Endometrium (tissue), 2 donors: Measurements from ENCODE around the gene LPIN2.
A peak's percentile ranks its signal among the peaks of the same experiment; 100 is the strongest.
"Not testable (repeated sequence)": the region's sequence is repeated elsewhere in the genome, so short reads cannot be mapped to it uniquely, and the experiment has no call there.

ENCODE experiments used
- FAIRE-seq: peaks from 2 replicates; lab custom pipeline; 2012; peaks lifted over from hg19 to GRCh38; lab: Jason Lieb, UNC
- donor health status: control.
- donor health status: control.

Gene LPIN2

DNA sequence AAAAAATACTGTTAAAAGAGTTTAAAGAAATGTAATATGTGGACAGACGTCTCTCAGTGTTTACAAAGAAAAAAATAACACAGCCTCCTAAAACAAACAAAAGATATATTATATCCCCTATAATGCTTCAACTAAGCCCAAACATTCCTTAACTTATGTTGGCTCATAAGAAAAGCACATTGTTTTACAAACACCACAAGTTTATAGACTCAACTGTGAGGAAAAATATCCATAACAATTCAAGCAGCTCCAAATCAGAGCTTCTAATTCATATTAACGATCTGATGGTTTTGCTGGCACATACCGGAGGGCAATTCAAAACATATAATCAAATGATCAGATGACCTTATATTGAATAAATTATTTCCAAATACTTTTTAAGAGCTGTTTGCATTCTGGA is 5.5 kb downstream of the LPIN2 start:
- FAIRE-seq: no peak

DNA sequence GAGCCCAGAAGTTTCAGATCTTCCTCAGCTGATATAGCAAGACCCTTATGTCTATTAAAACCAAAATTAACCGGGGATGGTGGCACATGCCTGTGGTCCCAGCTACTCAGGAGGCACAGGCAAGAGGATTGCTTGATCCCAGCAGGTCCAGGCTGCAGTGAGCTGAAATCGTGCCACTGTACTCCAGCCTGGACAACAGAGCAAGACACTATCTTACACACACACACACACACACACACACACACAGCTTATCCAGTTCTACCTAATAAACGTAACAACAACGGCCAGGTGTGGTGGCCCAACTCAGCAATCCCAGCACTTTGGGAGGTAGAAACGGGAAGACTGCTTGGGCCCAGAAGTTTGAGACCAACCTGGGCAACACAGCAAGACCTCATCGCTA is 7.5 kb downstream of the LPIN2 start:
- FAIRE-seq: no peak

DNA sequence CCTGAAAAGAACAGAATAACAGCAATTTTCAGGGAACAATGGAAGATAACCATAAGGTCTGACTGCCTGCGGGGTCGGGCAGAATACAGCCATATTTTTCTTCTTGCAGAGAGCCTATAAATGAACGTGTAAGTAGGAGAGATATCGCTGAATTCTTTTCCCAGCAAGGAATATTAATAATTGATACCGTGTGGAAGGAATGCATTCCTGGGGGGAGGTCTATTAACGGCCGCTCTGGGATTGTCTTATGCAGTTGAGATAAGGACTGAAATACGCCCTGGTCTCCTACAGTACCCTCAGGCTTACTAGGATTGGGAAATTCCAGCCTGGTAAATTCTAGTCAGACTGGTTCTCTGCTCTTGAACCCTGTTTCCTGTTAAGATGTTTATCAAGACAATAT is 9.2 kb downstream of the LPIN2 start:
- FAIRE-seq: not testable (repeated sequence)

DNA sequence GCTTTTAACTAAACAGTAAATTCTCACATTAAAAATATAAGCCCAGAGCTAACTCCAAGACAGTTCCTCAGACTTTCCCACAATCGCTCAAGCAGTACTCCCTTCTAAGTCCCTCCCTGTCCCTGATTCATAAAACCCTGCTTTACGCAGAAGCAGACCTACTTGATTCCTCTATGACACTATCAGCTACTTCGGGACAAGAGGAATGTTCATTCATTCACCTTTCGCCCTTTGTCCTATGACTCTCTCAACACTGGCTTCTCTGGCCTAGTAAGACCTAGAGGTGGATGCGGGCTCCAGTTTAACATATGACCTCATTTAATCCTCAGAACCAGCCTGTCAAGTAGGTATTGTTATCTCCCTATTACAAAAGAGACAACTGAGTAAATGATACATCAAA is 10.2 kb downstream of the LPIN2 start:
- no peak for FAIRE-seq

DNA sequence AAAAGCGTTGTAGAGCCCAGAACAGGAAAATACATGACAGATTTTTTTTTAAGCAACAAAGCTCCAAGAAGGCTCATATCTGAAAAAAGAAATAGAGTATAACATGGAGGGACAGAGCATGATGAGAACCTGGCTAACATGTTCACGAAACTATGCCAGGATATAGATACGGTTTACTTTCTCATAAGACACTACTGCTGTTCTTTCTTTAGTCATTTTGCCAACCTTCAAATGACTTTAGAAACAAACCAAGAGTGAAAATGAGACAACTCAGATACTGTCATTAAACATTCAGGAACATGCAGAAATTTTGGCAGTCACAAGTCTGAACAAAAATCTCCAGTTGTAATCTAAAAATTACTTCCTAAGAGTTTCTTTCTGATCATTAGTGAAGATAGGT is 14.3 kb downstream of the LPIN2 start:
- no peak for FAIRE-seq

DNA sequence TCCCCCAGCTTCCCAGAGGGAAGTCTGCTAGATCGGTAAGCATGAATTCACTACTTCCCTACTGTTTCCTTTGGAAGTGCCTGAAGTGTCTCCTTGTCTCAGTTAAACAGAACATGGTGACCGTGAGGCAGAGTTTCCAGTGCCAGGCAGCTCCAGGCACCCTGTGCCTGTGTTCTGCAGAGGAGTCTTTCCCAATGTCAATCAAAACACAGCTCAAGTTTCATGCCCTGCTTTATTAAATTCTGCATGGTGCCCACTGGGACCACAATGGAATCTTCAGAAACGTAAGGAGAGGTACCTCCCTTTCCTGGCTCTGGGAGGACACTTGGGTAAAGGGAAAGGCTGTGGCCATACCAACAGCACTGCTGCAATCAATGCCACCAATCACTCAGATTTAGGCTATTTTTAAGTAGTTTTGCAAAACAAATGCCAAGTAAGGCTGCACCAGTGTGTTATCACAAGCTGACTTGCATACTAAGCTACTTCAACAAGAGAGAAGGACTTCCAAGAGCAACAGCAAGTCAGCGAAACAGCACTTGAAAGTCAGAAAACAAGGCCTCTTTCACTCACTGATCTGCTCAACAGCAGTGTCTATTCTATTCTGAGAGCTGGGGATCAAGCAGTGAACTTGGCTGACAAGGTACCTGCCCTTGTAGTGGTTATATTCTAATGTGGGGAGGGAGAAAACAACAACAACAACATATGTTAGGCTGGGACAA is 14.9 kb downstream of the LPIN2 start:
- no peak for FAIRE-seq

DNA sequence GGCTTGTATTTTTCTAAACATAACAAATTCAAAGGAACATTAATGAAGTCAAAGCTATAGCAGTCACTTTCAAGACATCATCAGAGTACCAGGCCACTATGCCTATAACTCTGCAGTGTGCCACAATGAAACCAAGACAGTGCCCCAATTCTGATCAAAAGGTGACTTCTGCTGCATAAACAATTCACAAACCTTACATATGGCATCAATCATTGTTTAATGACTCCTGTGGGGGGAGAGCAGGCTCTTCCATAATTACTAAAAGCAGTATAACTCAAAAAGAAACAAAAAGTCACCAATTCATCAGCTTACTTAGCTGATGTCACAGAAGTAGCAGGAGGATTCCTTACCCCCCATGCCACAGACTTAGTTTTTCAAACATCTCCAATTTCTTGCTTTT is 15.5 kb downstream of the LPIN2 start:
- FAIRE-seq: no peak

DNA sequence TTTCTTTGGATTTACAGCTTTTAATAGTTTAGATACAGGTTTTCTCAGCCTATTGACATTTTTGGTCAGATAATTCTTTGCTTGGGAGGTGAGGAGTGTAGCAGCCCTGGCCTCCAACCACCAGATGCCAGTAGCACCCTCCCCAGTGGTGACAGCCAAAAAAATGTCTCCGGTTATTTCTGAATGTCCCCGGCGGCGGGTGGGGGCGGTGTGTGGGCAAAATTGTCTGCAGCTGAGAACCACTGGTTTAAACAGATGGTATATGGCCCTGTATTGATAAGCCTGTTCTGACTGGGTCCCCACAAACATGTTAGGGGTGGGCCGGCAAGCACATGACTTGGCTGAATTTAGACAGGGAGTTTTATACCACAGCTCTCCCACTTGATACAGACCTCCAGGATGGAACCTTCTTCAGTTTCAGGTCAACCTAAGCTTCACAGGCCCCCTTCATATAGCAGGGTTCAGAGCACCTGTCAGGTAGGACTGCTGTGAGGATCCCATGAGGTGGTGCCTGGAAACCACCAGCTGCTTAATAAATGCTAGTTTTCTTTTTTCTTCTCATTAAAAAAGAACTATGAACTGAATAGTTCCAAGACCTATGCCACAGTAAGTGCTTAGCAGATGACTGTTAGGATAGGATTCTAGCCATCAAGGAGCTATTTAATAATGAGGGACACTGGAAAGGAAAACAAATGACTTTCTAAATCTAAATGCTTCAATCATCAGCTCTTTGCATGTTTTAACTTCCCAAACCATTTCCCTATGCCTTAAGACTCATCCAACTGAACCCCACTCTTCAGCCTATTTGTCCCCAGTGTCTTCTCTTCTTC is 18.1 kb downstream of the LPIN2 start:
- FAIRE-seq: no peak

DNA sequence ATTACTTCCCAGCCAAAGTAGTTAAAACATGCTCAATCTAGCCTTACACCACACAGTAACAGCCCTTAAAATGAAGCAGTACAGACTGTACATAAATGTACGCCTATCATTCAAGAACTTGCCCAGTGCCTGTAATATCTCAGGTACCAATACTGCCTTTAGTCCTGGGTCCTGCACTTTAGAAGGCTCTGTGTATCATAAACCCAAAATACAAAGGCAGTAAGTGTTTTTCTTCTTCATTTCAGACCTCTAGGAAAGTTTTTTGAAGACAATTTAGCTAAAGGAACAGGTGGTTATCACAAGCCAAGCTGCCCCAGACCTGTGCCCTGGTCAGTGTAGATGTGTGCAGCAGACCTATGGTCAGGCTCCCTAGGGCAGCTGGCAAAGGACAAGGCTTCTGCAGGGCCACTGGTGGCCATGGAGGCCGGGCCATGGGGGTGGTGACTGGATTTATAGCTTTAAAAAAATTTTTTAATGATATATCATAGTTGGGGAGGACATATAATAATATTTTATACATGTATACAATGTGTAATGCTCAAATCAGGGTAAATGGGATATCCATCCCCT is 18.8 kb downstream of the LPIN2 start:
- FAIRE-seq: no peak

DNA sequence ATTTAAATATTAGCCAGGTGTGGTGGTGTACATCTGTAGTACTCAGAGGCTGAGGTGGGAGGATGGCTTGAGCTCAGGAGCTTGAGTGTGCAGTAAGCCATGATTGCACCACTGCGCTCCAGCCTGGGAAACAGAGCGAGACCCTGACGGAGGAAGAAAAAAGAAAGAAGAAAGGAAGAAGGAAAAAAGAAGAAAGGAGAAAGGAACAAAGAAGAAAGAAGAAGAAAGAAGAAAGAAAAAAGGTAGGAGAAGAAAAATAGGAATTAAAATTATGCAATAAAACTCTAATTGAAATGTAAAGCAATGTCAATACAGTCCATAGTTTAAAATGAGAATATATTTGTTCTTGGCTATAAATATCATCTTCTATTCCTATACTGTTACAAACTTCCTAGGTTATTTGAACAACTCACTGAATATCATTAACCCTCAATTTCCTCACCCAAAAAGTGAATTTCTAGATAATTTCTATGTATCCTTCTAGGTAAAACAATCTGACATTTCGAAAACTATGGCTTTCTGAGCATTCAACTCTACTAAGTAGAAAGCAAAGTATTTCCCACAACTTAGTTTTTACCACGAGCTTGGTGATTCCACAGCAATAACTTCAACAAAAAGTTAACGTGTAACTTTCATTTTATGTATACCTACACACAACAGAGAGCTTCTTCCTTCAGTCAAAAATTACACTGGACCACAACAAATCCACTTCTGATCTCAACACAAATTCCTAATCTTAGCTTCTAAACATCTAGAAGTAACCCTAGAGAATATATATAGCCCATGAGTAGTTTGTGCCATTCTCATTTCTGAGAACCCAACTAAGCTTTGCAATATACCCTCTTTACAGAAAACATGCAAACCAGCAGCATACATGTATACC is 19.7 kb downstream of the LPIN2 start:
- no peak for FAIRE-seq

DNA sequence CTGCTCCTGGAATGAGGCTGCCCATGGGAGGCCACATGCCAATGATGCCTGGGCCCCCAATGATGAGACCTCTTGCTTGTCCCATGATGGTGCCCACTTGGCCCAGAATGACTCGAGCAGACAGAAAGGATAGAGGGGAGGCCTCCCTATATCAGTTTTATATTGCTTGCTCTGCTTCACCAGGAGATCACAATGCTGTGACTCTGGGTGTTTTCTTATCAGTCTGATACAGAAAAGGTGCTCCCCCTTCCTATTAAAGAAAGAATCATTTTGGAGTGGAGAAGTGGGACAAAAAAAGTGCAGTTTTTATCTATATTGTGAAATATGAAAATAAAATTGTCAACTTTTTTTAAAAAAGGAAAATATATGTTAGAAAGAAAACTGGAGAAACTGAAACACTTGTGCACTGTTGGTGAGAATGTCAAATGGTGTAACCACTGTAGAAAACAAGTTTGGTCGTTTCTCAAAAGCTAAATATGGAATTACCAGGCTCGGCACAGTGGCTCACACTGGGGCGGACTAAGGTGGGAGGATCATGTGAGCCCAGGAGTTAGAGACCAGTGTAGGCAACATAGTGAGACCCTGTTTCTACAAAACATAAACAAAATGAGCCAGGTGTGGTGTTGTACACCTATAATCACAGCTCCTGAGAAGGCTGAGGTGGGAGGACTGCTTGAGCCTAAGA is 21.8 kb downstream of the LPIN2 start:
- no peak for FAIRE-seq

DNA sequence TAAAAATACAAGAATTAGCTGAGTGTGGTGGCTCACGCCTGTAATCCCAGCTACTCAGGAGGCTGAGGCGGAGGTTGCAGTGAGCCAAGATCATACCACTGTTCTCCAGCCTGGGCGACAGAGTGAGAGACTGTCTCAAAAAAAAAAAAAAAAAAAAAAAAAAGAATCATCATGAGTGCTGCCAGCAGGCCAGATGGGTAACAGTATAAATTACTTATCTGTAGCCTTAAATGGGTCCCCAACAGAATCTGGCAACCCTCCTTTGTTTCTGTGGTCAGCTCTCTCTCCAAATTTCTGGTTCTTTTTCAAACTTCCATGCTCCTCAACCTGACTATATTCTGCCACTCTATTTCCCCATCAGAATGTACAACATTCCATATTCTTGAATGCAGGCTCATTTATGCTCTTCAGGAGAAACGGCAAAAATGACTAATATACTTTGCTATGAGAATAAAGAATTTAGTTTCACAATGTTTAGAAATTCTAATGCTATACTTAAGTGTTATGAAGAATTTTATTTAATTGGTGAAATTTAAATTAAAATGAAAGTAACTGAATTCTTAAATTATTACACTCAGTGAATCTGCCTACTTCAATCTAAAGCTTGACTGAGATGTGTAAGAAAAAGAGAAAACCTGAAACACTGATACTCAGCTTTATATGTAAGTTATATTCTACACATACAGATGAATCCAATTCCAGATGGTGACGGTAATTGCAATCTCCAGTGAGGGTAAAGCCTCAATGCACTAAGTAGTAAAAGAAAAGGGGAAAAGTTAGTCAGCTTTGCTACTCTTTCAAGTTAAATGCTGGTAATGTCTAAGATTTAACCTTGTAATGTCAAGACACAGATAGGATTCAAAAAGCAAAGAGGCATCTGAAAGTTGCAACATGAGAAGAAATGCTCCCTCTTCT is 24.8 kb downstream of the LPIN2 start:
- FAIRE-seq: no peak

DNA sequence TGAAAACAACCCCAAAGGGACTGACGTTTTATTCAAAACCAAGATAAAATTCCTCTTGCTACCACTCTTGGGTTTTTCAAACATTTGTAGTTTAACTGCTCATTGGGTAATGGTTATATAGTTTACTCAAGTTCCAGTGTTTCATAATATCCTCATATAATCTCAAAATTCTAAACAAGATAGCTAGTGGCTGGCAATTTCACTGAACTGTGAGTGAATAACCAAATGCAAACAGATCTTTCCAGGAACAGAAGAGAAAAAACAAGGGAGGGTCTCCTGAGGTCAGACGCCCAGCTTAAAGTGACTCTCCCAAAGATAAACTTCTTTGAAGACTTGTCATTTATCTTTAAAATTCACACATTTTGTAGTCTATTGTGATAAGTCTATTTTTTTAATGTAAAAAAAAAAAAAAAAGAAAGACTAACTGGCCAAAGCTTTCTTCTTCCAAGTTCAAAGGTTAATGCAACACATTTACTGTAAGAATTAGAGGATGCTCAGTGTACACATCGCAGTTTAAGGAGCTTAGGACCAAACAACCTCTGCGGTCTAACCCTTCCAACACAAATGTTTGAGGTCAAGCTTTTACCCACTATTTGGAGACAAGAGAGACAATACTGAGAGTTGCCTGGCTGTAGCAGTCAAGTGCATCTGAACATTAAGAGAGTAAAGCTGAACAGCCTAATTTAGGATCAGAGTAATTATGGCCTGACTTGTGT is 26.6 kb downstream of the LPIN2 start:
- no peak for FAIRE-seq

DNA sequence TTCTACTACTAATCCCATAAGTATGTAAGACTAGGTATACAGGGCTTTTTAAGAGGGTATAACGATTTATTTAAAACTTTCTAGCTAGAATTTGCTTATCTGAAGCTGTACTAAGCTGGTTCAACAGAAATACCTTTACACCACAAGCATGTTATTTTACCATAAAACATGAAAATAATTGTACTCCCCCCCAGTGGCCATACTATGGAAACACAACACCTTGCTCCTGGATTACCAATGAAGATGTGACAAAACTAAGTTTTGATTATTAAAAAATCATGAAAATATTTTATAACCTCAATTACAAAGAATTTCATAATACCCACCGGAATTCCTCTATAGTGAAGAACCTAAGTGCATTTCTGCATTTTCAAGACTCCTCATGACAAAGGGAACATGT is 27.3 kb downstream of the LPIN2 start:
- FAIRE-seq: no peak

DNA sequence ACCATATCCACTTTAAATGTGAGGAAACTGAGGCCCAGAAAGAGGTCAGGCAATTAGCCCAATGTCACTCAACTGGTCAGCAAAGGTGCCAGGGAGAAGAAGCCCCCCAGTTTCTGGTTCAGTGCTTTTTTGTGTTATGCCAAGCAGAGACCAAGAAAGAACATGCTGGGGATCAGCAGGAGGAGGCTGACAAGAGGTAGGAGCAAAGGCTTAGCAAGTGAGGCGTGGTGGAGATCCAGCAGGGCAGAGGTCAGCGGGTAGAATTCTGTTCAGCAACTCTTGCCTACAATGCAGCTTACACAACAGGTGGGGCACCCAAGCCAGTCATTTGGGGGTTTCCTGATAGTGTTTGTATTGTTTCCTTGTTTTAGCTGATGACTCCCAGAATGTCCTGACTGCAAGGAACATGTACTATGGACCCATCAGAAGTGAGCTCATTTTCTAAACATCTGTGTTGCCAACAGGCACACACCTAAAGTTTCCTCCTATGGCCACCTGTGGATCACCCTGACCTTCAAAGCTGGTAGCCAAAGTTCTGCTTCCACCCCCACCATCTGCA is 28.2 kb downstream of the LPIN2 start:
- no peak for FAIRE-seq

DNA sequence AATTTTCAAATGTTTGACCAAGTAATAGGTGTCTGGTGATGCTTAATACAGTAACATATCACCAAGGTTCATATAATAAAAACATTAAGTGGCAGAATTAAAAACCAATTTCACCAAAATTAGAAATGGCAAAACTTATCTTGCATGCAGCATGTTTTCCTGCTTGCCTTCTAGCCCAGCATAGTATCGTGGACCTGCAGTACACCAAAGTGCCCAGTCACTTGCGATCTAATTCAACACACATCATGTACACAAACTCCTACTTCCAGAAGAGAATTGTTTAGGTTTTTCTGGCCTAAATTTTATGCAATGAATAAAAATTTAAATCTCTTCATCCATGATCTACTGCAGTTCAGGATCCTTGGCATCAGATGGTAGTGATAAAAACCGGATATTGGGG is 28.9 kb downstream of the LPIN2 start:
- FAIRE-seq: no peak

DNA sequence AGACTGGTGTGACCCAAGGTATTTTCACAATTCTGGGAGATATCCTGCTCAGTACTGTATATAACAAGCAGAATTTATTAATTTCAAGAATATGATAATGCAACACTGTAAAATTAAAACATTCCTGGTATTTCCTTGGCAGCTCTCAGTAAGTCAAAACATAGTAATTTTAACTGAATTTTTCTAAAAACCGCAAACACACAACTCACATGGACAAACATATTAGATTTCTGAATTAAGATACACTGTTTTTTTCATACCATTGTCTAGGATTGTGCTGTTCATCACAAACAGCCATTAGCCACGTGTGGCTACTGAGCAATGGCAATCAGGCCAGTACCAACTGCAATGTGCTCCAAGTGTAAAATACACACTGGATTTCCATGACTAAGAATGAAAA is 29.6 kb downstream of the LPIN2 start:
- FAIRE-seq: no peak

DNA sequence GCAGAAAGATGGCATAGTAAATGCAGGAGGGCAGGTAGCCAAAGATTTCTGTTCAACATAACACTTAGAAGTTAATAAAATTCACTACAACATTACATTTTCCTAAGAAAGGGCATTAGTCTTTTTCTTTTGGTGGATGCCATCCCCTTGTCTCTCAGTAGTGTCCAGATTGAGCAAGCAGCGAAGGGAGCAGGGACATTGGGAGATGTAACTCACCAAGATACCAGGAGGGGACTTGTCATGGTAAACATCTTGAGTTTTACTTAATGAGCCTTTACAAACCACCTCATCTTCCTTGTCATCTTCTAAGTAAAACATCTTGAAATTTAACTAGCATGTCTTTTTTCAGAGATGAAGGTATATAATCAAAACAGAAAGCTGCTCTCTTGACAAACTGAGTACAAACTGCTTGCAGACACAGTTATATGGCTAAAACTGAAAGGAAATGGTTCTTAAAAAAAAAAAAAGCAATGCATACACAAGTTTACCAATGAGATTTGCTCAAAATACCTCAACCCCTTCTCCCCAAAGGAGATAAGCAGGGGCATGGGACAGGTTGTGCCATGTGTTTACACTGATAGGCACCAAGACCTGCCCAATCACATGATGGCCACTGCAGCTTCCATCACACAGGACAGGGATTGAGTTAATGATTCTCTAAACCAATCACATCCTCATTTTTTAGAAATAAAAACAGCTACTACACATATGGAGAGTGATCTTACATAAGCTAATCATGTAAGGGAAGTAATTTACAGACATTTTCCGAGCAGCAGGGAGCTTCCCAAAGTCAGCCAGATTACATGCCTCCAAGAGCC is 30.3 kb downstream of the LPIN2 start:
- no peak for FAIRE-seq

DNA sequence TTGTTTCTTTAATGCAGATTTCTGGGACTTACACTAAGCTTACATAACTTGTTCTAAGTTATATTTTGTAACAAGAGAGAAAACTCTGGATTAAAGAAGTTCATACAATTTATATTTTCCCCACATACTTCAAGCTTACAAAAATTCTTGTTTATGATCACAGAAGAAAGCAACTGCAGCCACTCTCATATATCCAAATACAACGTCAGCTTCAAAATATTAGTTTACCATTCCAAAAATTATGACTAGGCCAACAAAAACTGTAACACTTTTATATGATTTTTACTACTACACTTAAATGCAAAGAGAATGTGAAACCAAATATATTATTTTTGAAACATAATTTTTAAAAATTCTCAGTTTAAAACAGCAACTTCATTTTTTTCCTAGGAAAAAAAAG is 30.9 kb downstream of the LPIN2 start:
- peak; percentile 23 for FAIRE-seq
